Measurements from ENCODE around the gene TNFAIP2.

DNA sequence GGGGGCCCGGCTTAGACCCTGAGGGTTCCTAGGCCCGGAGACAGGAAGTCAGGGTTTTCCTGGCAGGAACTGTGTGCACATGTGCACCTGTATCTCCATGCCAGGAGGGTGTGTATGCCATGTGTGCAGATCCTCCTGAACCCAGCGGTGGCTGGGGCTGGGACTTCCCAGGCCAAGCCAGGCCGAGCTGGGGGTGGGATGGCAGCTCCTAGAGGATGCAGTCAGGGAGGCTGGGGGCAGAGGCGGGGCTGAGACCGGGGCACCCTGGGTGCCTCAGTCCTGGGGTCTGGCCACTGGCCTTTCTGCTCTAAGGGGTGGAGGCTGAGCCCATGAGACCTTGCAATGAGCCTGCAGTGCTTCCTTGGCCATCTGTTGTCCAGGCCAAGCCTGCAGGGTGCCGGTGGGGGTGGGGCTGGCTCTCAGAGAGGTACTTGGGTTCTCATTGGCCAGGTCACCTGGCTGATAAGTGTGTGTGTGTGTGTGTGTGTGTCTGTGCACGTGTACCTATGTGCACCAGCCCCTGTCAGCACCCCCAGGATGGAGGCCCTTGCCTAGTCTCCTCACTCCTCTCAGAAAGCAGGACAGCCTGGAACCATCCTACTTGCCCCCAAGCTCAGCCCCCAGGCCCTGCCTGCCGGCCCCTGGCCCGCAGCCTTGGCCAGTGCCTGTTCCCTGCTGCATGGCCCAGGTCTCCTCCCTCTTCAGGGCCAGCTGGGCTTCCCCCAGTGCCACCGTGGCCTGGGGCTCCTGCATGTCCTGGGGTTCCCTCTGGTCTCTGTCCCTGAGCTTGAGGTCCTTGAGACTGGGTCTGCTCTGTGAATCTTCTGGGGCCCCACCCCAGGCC is 10.6 kb upstream of the TNFAIP2 start:
- TF ChIP-seq, protein P1, sequence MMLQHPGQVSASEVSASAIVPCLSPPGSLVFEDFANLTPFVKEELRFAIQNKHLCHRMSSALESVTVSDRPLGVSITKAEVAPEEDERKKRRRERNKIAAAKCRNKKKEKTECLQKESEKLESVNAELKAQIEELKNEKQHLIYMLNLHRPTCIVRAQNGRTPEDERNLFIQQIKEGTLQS (IDR thresholded peaks at IDR 0.05), result no peak
- TF ChIP-seq SP1 (IDR thresholded peaks at IDR 0.05), result no peak
- TF ChIP-seq, protein P2, sequence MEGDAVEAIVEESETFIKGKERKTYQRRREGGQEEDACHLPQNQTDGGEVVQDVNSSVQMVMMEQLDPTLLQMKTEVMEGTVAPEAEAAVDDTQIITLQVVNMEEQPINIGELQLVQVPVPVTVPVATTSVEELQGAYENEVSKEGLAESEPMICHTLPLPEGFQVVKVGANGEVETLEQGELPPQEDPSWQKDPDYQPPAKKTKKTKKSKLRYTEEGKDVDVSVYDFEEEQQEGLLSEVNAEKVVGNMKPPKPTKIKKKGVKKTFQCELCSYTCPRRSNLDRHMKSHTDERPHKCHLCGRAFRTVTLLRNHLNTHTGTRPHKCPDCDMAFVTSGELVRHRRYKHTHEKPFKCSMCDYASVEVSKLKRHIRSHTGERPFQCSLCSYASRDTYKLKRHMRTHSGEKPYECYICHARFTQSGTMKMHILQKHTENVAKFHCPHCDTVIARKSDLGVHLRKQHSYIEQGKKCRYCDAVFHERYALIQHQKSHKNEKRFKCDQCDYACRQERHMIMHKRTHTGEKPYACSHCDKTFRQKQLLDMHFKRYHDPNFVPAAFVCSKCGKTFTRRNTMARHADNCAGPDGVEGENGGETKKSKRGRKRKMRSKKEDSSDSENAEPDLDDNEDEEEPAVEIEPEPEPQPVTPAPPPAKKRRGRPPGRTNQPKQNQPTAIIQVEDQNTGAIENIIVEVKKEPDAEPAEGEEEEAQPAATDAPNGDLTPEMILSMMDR (IDR thresholded peaks at IDR 0.05; ENCODE audit: low read depth, low read length, missing input control), result no peak
- TF ChIP-seq, protein P3, sequence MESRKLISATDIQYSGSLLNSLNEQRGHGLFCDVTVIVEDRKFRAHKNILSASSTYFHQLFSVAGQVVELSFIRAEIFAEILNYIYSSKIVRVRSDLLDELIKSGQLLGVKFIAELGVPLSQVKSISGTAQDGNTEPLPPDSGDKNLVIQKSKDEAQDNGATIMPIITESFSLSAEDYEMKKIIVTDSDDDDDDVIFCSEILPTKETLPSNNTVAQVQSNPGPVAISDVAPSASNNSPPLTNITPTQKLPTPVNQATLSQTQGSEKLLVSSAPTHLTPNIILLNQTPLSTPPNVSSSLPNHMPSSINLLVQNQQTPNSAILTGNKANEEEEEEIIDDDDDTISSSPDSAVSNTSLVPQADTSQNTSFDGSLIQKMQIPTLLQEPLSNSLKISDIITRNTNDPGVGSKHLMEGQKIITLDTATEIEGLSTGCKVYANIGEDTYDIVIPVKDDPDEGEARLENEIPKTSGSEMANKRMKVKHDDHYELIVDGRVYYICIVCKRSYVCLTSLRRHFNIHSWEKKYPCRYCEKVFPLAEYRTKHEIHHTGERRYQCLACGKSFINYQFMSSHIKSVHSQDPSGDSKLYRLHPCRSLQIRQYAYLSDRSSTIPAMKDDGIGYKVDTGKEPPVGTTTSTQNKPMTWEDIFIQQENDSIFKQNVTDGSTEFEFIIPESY (IDR thresholded peaks at IDR 0.05), result no peak
- no peak for TF ChIP-seq YY1 (IDR thresholded peaks at IDR 0.05)
- no peak for TF ChIP-seq JUND (IDR thresholded peaks at IDR 0.05)
- TF ChIP-seq RAD21 (IDR thresholded peaks at IDR 0.05), result no peak
- TF ChIP-seq, protein P4, sequence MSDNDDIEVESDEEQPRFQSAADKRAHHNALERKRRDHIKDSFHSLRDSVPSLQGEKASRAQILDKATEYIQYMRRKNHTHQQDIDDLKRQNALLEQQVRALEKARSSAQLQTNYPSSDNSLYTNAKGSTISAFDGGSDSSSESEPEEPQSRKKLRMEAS (IDR thresholded peaks at IDR 0.05), result no peak
- TF ChIP-seq EGR1 (IDR thresholded peaks at IDR 0.05; ENCODE audit: low read depth in 2 of 2), result no peak
- no peak for TF ChIP-seq FOXA1 (IDR thresholded peaks at IDR 0.05)

All from liver (tissue), 3 donors.